ENCODE measurements around the gene TMIGD3.

Gene TMIGD3

DNA sequence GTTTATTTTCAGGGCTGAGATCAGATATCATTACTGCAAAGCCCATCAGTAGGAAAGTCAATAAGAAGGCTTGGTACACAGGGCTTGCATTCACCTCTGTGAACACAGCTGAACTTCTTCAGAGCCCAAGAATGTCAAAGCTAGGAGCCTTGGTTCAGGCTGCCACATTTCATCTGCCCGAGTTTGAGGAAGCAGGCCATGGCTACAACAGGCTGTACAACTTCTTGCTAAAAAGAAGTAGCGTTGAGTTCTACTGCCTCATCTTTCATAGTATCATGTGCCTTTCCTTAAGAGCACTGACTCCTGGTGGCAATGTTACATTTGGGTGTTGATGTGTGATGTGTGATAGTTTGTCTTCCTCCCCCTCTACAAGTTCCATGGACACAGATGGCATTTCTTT is 19.6 kb downstream of the TMIGD3 start:
- intact Hi-C loops (cut with DNase I) = no loop called here
- DNase-seq = no peak

DNA sequence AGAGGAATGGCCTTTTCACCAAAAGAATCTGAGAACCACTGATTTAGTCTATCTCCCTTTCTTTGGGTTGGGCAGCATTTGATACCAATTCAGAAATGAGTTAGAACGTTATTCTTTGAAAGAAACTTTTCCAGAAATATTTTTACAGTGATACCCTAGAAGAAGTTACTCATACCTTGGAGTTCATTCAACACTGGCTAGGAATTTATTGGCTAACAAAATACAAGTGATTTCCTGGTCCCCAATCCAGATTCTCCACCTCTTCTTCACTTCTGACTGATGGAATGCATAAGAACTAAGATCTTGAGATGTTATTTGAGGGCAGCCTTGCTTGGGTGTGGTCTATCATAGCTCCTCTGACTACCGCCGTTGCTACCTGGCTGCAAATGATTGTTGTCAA is 20.3 kb downstream of the TMIGD3 start:
- intact Hi-C loops (cut with DNase I) = no loop called here
- no peak for DNase-seq

DNA sequence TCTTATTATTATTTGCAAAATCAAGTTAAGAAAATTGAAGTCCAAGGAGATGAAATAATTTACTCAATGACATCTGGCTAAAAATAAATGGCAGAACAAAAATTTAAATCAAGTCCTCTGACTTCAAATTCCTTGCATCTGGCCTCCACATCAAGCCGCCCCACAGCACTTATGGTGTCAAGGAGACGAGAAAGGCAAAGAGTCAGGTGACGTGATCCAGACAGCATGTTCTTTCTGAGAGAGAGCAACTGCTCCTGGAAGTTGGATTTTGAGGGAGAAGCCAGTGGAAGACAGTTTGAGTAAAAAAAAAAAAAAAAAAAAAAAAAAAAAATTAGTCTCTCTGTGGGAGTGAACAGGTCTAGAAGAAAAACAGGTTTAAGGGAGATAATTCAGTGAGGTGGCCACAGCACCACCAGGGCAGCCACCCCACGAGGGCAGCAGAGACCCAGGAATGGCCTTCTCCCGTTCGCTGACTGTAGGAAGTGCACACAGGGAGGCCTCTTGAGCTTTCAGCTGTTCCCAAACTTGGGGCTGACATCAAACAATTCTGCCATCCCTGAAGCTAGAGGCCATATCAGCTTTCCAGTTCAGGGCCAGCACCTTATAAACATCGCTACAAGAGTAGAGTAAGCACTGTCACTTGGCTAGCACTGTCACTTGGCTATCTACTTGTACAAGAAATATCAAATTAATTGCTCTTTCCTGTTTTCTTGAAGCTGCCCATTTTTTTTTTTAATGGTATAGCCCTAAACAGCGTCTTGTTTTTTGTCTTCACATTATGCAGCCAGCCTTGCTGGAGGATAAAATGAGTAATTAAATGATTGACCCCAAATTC is 21.8 kb downstream of the TMIGD3 start:
- intact Hi-C loops (cut with DNase I) = no loop called here
- peak; percentile 67 to 92 (median 83) for DNase-seq

DNA sequence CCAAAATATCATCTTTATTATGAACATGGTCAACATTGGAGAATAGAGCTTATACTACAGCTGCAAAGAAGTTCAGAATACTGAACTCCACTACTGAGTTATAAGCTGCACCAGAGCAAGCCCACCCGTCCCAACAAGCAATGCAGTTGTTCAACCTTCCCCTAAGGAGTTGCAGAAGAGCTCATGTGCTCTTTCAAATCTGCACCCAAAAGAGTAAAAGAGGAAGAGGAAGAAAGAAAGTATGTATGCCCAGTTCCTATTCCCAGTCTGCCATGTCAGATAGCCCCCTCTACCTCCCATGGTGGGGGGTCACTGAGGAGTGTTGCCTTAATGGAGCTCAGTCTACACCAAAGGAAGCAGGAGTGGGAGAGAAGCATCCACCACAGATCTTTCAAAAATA is 22.8 kb downstream of the TMIGD3 start:
- no peak for DNase-seq
- intact Hi-C loops (cut with DNase I) = no loop called here

DNA sequence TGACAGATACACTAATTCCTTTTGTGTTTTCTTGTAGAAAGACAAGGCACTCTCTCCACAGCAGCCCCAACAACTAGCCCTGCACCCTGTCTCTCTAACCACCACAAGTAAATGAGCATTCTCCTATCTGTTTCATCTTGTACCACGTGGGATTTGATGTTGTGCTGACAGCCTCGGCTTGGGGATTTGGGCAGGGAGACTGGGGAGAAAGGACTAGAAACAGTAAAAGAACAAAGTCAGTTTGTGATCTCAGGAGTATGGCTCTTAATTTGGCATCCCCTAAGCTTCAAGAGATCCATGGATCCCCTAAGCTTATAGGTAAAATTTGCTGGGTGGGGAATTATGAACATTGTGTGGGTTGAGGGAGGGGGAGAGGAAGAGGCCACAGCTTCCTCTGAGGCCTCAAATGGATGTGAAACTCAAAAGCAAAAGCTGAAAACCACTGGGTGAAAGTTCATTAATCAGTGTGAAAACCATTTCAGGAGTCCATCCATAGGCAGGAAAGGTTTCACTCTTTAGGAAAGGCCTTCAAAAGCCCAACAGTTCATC is 26.6 kb downstream of the TMIGD3 start:
- no peak for DNase-seq
- intact Hi-C loops (cut with DNase I) = no loop called here

DNA sequence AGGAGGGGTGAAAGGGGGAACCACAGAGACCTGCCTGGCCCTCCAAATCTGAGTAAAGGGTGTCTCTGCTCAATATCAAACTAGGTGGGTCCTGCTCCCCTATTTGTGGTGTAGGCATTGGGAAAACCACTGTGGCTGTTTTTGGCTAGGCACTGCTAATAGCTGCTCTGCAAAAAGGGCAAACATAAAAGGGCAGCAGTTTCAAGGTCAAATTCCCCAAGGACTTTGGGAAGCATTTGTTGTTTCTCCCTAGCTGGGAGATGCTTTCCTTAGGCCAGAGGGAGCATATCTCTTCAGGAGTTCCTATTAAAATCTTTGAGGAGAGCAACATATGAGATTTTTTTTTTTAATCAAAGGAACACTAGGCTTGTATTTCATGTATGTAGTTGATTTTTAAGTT is 27.2 kb downstream of the TMIGD3 start:
- no peak for DNase-seq

DNA sequence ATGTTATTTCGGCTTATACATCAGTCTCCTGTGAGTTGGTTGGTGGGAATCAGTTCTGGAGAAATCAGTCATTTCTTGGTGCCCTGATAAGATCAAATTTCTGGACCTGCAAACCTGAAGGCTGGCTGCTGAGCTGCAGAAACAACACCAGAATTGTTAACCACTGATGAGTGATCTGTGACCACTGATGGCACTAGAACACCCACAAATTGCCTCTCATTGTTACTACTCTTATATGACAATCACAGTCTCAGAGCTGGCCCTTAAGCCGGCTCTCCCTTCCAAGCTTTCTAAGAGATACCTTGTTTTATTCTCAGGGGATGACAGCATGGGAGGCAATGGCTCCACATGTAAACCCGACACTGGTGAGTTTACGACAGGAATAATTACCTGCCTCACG is 27.7 kb downstream of the TMIGD3 start:
- DNase-seq = no peak
- intact Hi-C loops (cut with DNase I) = no loop called here

More for the DNA sequence above, 27.2 kb downstream of the TMIGD3 start:
- intact Hi-C loops (cut with DNase I) = no loop called here

DNA sequence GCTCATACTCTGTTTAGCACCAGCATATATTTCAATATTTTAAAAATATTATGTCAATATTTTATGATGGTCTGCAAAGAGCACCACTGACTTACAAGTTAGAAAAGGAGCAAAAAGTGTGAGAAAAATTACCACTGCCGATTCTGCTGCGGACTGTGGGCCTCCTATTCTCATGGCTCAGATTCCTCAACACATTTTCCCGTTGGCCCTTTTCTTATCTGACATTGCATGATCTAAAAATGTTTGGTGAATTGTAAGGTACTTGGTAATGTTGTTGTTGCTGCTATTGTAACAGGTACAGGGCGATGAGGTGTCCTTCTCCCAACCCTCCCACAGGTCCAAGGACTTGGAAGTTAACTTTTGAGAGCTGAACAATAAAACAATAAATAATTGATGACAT is 28.9 kb downstream of the TMIGD3 start:
- no peak for DNase-seq
- intact Hi-C loops (cut with DNase I) = no loop called here

DNA sequence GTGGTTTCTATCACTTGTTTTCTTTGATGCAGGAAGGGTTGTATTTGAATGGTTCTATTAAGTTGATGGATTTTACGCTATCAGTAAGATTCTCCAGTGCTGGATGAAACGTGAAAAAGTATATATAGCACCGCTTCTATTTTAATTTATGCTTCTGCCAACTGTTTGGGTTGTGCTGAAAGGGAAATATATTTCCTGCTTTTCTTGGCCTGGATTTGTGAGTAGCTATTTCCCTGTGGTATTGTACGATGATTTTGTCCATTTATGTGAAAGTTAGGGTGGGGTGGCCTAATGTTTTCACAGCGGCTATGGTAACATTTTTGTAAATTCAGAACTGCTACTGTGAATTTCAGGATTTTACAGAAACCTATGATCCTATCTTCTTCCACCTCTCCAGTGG is 29.3 kb downstream of the TMIGD3 start:
- intact Hi-C loops (cut with DNase I) = no loop called here
- no peak for DNase-seq

DNA sequence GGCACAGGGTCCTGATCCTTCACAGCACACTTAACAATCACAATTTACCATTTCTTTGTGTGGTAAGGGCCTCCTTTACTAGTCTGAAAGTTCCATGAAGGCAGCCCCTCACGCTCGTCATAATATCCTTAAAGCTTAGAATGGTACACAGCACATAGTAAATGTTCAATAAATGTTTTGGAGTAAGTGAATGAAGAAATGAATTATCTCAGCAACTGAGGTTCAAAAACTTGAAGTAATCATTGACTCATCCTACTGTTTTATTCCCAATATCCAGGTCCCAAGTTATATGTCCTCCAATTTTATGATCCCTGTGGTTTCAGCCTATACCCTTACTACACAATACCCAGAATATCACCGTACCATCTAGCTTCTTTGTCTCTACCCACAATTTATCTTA is 31.9 kb downstream of the TMIGD3 start:
- no peak for DNase-seq
- intact Hi-C loops (cut with DNase I) = no loop called here

DNA sequence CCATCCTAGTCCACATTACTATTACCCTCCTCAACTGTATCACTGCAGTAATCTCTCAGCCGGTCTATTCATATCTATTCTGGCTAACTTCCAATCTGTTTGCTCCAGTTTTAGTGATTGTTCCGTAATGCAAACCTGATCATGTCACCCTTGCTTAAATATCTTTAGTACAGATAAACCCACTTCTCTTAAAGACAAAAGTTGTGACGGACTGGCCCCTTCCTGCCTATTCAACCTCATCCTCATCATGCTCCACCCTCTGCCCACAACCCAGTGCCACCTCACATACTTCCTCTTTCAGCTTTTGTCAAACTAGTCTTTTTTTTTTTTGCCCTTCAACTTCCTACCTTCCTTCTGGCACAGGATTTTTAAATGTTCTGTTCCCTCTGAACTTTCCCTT is 32.4 kb downstream of the TMIGD3 start:
- DNase-seq = peak in 21 of 42 donors; percentile 9 to 75 (median 39)
- intact Hi-C loops (cut with DNase I) = no loop called here

DNA sequence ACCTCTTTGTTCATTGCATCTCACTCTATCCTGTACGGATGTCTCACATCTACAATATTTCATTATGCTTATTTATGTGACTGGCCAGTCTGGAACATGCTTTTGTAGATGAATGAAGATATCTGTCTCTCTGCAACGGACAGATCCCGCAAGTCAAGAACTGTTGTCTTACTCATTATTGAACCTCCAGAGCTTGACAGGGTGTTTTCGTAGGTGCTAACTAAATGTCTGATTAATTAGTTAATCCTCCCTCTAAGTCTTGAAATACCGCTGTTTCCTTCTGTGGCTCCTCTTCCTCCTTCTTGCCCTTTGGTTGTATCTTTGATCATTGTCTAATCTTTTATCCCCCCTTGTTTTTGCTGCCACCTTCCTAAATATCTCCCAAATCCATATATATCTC is 32.8 kb downstream of the TMIGD3 start:
- DNase-seq = no peak

DNA sequence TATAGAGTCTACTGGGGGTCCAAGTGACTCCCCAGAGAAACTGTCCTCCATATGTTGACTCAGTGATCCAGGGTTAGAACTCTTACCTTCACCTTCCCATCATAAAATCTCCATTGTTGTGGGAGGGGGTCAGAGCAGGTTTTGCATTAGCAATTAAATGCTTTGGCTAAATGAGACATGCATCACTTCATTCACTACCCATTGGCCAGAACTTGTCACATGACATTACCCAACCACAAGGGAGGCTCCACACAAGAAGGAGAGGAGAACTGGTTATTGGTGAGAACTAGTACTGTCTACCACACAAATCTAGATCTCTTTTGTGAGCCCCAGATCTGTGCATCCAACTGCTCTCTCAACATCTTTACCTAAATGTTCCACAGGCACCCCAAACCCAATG is 33.9 kb downstream of the TMIGD3 start:
- intact Hi-C loops (cut with DNase I) = no loop called here
- no peak for DNase-seq

More for the DNA sequence above, 32.8 kb downstream of the TMIGD3 start:
- intact Hi-C loops (cut with DNase I) = no loop called here

DNA sequence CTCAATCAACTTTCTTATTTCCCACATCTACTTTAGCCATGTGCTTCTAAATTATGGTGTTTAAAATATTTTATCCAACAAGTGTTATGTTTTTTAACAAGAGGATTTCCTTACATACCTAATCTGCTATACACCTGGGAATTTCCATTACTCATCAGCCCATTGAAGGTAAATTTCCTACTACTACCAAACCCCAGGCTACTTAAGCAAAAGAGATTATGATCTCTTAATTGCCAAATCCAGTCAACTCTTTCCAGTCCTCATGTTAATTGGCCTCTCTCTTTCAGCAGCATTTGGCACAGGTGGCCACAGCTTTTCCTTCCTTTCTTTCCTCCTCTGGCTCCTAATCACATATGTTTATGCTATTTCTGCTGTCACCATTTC is 34.7 kb downstream of the TMIGD3 start:
- intact Hi-C loops (cut with DNase I) = no loop called here

DNA sequence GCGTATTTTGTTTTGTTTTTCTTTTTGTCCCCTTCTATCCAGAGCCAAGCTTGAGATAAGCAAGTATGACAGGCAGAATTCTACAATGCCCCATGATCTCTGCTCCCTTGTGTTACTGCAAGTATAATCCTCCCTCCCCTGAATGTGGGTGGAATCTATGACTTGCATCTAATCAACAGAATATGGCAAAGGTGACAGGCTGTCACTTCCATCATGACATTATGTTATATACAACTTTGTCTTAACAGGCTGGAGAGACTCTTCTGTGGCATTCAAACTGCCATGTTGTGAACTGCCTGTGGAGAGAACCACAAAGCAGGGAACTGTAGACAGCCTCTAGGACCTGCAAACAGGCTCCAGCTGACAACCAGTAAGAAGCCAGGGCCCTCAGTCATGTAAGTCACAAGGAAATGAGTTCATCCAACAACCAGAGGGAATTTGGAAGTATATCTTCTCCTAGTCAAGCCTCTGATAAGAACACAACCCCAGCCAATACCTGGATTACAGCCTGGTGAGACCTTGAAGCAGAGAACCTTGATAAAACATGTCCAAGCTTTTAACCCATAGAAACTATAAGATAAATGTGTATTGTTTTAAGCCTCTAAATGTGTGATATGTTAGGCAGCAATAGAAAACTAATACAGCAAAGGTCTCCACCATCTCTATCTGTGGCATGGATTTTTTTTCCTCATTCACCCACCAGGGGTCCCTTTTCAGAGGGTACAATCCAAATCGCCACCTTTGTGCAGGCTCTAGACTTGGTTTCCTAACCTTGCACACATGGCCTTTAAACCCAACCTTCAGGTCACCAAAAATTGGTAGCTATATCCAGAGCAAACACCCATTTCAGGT is 35.3 kb downstream of the TMIGD3 start:
- intact Hi-C loops (cut with DNase I) = no loop called here
- no peak for DNase-seq

More for the DNA sequence above, 34.7 kb downstream of the TMIGD3 start:
- no peak for DNase-seq

DNA sequence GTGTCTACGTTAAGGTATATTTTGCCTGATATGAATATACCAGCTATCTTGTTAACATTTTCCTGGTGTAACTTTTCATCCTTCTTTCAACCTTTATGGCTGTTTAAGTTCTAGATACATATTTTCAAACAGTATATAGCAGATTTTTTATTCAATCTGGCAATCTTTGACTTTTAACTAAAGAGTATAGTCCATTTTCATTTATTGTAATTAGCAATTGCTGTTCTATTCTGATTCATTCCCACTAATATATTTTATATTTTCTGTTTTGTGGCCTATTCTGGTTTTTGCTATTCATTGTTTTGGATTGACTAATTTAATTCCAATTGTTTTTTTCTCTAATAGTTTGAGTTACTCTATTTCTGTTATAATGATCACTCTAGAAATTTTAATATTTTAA is 37.0 kb downstream of the TMIGD3 start:
- DNase-seq = no peak
- intact Hi-C loops (cut with DNase I) = no loop called here

DNA sequence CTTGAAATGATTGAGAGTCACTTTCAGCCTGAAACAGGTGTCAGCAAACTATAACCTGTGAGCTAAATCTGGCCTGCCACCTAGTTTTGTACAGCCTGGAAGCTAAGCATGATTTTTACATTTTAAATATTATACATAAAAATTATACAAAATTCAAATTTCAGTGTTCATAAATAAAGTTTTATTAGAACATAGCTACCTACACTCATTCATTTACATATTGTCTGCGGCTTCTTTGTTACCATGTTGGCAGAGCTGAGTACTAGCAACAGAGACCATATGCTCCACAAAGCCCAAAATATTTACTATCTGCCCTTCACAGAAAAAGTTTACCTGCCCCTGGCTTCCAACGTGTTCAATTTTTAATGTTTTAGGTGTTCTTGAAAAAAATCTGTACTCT is 37.7 kb downstream of the TMIGD3 start:
- no peak for DNase-seq
- intact Hi-C loops (cut with DNase I) = no loop called here

DNA sequence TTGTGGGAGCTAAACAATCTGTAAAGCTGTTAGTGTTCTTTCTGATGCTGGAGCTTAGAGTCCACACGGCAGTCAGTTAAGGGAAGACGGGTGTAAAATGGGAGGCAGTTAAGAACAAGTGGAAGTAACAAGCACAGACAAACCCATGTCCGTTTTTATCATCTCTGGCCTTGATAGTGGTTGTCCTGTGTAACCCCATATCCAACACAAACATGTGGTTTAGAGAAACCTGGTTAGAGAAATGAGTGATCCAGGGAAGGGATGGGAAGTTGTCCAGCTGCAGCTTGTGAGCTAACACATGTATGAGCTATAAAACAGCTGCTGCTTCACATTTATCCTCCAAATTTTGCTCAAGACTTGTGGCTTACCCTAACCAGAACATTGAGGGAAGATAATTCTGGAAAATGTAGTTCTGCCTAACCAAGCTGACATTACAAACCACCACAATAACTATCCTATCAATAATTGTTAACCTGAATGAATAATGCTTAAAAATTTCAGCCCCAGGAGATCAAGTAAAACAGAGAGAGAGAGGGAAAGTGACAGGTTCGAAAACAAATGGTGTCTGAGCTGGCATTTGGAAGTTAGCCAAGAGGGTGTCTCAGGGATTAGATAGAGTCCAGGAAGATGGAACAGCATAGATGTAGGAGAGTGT is 40.3 kb downstream of the TMIGD3 start:
- no peak for DNase-seq
- intact Hi-C loops (cut with DNase I) = no loop called here

DNA sequence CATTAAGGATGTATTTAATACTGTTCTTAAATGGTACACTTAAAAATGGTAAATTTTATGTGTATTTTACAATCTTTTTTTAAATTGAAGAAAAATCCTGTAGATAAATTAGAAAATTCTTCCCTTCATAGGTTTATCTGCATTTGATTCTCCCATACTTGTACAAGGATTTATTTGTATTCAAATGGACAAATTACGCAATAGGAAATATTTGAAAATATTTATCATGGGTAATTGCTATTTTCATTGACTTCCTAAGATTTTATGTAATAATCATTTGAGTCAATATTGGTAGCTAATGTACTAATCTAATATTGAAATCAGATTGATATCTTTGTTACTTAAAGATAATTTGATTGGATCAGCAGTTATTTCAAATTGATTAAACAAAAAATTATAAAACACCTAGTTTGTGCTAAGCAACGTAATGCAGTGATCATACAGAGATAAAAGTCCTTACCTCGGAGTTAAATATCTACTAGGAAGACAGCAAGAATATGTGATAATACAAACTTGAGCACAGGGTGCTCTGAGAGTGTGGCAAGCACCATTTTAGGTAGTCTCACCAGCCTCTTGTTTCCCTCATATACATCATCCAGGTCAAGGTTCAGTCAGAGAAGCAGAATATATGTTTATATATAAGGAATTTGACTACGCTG is 40.9 kb downstream of the TMIGD3 start:
- intact Hi-C loops (cut with DNase I) = no loop called here
- DNase-seq = no peak

Measured in head of caudate nucleus (tissue), 42 donors.